Endodermal cell (in vitro differentiated cells): ENCODE data around the gene EHD3. TPM values are rescaled to one million over a fixed set of nuclear protein-coding genes. Genes with fewer than 3 reads are reported as not detected.

Source experiments
- DNase-seq: peaks from one replicate; pipeline ENCODE4 v3.0.0-alpha.2; 2017
- H3K27ac ChIP-seq: 2 replicates; pipeline ENCODE4 v1.5.1; 2013; ENCODE audit warnings: mild to moderate bottlenecking, low read depth, low read length, moderate library complexity
- H3K27me3 ChIP-seq: 2 replicates; pipeline ENCODE4 v1.6.1; 2013; ENCODE audit warnings: mild to moderate bottlenecking, low read length, moderate library complexity; ENCODE audit not compliant: insufficient read depth, control insufficient read depth, poor library complexity, severe bottlenecking
- H3K36me3 ChIP-seq: 2 replicates; pipeline ENCODE4 v1.7.0; 2013; ENCODE audit warnings: mild to moderate bottlenecking, low read length, moderate library complexity; ENCODE audit not compliant: control insufficient read depth, insufficient read depth
- H3K4me1 ChIP-seq: one replicate; pipeline ENCODE4 v1.7.0; 2013; ENCODE audit warnings: low read length; ENCODE audit not compliant: control insufficient read depth, insufficient read depth
- H3K4me3 ChIP-seq: 2 replicates; pipeline ENCODE4 v1.5.1; 2013; ENCODE audit warnings: mild to moderate bottlenecking, low read length, moderate library complexity
- H3K9ac ChIP-seq: 2 replicates; pipeline ENCODE4 v1.6.1; 2013; ENCODE audit warnings: mild to moderate bottlenecking, low read length, moderate library complexity; ENCODE audit not compliant: poor library complexity, severe bottlenecking; ENCODE audit errors: extremely low read depth
- H3K9me3 ChIP-seq: 2 replicates; pipeline ENCODE4 v1.6.1; 2013; ENCODE audit warnings: mild to moderate bottlenecking, low read length, moderate library complexity; ENCODE audit not compliant: control insufficient read depth
- H3K27ac Mint-ChIP-seq: 2 replicates; pipeline ENCODE4 v1.8.0; 2020; ENCODE audit warnings: mixed read lengths
- H3K27me3 Mint-ChIP-seq: 2 replicates; pipeline ENCODE4 v1.8.0; 2021; ENCODE audit warnings: mild to moderate bottlenecking, mixed read lengths; ENCODE audit not compliant: insufficient read depth
- H3K36me3 Mint-ChIP-seq: 2 replicates; pipeline ENCODE4 v1.8.0; 2020; ENCODE audit warnings: low read depth, mixed read lengths
- H3K4me1 Mint-ChIP-seq: 2 replicates; pipeline ENCODE4 v1.8.0; 2020; ENCODE audit warnings: mixed read lengths
- H3K4me3 Mint-ChIP-seq: 2 replicates; pipeline ENCODE4 v1.8.0; 2020; ENCODE audit warnings: mild to moderate bottlenecking, moderate library complexity, mixed read lengths
- H3K9me3 Mint-ChIP-seq: 2 replicates; pipeline ENCODE4 v1.8.0; 2020; ENCODE audit warnings: mild to moderate bottlenecking, mixed read lengths
- WGBS, 2 experiments: methylation state at CpG; one replicate each; pipeline versions ENCODE4 v1.1.5 to v1.1.7; 2013; ENCODE audit warnings: missing lambda C conversion rate in 2 of 2, mixed read lengths in 1 of 2; ENCODE audit not compliant: insufficient coverage in 1 of 2, insufficient read length in 1 of 2; 5-methylcytosine and 5-hydroxymethylcytosine counted together
- total RNA-seq, 2 donors: library from RNA; stranded (reverse); fragmentation: NEBNext Ultra II Directional in 1 of 2; extraction: Animal tissue kit (Norgen Biotek cat#: 25700) in 1 of 2; gene quantifications; 2 replicates in 1 of 2; 3 replicates in 1 of 2; pipeline ENCODE4 v1.2.1, GENCODE V29; 2021
- TF ChIP-seq, protein P1 (sequence below): fragments of 200-600 bp; sonication (generic); conservative IDR thresholded peaks from 2 replicates; pipeline ENCODE4 v1.5.0; 2021; ENCODE audit warnings: antibody characterized with exemption, mild to moderate bottlenecking

The EHD3 gene
- total RNA-seq, 2 donors from 2014 or later: 10.7 to 15.5 TPM

GRCh38 chr2:31266804-31267203, 32.9 kb downstream of the EHD3 start:
- Histone ChIP-seq H3K4me3 (no peak overlapping the region), H3K9me3 (no peaks in the 10 kb centered on the region), H3K27me3 (no peaks in the 10 kb centered on the region), H3K27ac (no peak overlapping the region), H3K36me3 (peaks cover 7% of the 10 kb centered on the region), H3K4me1 (no peaks in the 10 kb centered on the region), H3K9ac (no peak overlapping the region)
- Mint-ChIP-seq H3K36me3 (peaks cover 9% of the 10 kb centered on the region), H3K27ac (no peak overlapping the region), H3K27me3 (no peaks in the 10 kb centered on the region), H3K4me1 (peaks cover 11% of the 10 kb centered on the region), H3K9me3 (no peaks in the 10 kb centered on the region), H3K4me3 (no peak overlapping the region)
- TF ChIP-seq, protein P1, sequence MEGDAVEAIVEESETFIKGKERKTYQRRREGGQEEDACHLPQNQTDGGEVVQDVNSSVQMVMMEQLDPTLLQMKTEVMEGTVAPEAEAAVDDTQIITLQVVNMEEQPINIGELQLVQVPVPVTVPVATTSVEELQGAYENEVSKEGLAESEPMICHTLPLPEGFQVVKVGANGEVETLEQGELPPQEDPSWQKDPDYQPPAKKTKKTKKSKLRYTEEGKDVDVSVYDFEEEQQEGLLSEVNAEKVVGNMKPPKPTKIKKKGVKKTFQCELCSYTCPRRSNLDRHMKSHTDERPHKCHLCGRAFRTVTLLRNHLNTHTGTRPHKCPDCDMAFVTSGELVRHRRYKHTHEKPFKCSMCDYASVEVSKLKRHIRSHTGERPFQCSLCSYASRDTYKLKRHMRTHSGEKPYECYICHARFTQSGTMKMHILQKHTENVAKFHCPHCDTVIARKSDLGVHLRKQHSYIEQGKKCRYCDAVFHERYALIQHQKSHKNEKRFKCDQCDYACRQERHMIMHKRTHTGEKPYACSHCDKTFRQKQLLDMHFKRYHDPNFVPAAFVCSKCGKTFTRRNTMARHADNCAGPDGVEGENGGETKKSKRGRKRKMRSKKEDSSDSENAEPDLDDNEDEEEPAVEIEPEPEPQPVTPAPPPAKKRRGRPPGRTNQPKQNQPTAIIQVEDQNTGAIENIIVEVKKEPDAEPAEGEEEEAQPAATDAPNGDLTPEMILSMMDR: no peak
- no peak for DNase-seq
- 92 to 100% methylated on average over 3 to 6 of the region's 6 CpGs for WGBS, 2 experiments

DNA sequence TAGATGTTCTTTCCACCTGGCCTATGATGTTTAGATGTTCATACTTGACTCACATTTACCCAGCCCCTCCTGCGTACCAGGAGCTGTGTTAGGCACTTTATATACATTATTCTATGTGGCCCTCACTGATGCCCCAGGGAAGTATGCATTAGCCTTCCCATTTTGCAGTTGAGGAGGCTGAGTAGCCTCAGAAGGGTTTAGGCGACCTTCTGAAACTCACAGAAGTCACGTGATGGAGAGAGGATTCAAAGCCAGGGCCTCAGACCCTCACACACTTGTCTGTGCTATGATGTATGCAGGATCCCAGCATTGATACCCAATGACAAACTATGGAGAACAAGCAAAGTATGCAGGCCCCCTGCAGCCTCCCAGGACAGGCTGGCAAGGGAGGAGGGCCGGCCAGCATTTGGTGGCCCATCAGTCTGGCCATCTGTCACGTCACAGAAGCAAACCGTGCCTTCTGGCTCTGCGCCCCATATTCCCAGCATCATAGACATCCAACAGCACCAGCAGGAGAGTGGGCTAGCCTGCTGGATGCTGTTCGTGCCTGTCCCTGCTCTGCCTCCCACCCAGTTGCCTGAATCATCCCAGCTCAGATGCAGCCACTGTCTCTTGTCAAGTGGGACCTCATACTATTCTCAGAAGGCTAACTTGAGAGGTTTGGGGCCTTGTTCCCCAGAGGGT, 33.6 kb downstream of the EHD3 start:
- Mint-ChIP-seq H3K9me3 (no peaks in the 10 kb centered on the region), H3K36me3 (peaks cover 9% of the 10 kb centered on the region), H3K27me3 (no peaks in the 10 kb centered on the region), H3K4me3 (no peak overlapping the region), H3K27ac (no peak overlapping the region), H3K4me1 (peaks cover 17% of the 10 kb centered on the region)
- Histone ChIP-seq H3K27ac (no peak overlapping the region), H3K9ac (no peak overlapping the region), H3K27me3 (no peaks in the 10 kb centered on the region), H3K36me3 (peaks cover 4% of the 10 kb centered on the region), H3K9me3 (no peaks in the 10 kb centered on the region), H3K4me3 (no peak overlapping the region), H3K4me1 (no peaks in the 10 kb centered on the region)
- DNase-seq: no peak
- WGBS, 2 experiments: 93 to 94% methylated on average over 7 to 8 of the region's 8 CpGs
- TF ChIP-seq, protein P1: no peak

GRCh38 chr2:31268344-31268743, 34.4 kb downstream of the EHD3 start:
- Mint-ChIP-seq H3K4me3 (no peak overlapping the region), H3K9me3 (no peaks in the 10 kb centered on the region), H3K27ac (no peak overlapping the region), H3K36me3 (peaks cover 9% of the 10 kb centered on the region), H3K27me3 (no peaks in the 10 kb centered on the region), H3K4me1 (peaks cover 11% of the 10 kb centered on the region)
- 96% methylated on average over 2 of the region's 2 CpGs; no CpG with 5 or more reads in 1 of the 2 experiments for WGBS, 2 experiments
- no peaks in the 10 kb centered on the region for H3K4me1 ChIP-seq
- H3K27me3 ChIP-seq: no peaks in the 10 kb centered on the region
- H3K9ac ChIP-seq: no peak overlapping the region
- H3K9me3 ChIP-seq: no peaks in the 10 kb centered on the region
- H3K4me3 ChIP-seq: no peak overlapping the region
- H3K27ac ChIP-seq: no peak overlapping the region
- TF ChIP-seq, protein P1: peak; percentile 70
- peaks cover 4% of the 10 kb centered on the region for H3K36me3 ChIP-seq
- DNase-seq: peak; percentile 77
